HepG2 (cell line): Measurements from ENCODE around the gene ANKLE1. TPM values are rescaled to one million over a fixed set of nuclear protein-coding genes. Genes with fewer than 3 reads are reported as not detected.
A peak's percentile ranks its signal among the peaks of the same experiment; 100 is the strongest.

ENCODE experiments used
- ARID5B ChIP-seq: IDR thresholded peaks from 2 replicates; pipeline ENCODE4 v1.4.0; 2020; ENCODE audit warnings: mild to moderate bottlenecking, missing genetic modification reagents
- CENPT ChIP-seq: sonication (generic); formaldehyde crosslinking; IDR thresholded peaks from 2 replicates; pipeline ENCODE4 v1.8.0; 2022; ENCODE audit warnings: low read depth, mild to moderate bottlenecking, moderate library complexity, missing genetic modification reagents
- HDAC1 ChIP-seq: sonication (generic); formaldehyde crosslinking; IDR thresholded peaks from 2 replicates; pipeline ENCODE4 v1.5.1; 2020; ENCODE audit warnings: mild to moderate bottlenecking, missing genetic modification reagents
- HES4 ChIP-seq: sonication (generic); formaldehyde crosslinking; IDR thresholded peaks from 2 replicates; pipeline ENCODE4 v1.9.0; 2021; ENCODE audit warnings: mild to moderate bottlenecking, missing genetic modification reagents, borderline replicate concordance
- HIVEP1 ChIP-seq: sonication (generic); formaldehyde crosslinking; IDR thresholded peaks from 2 replicates; pipeline ENCODE4 v1.4.0; 2020; ENCODE audit warnings: mild to moderate bottlenecking, missing genetic modification reagents
- HNF1B ChIP-seq: sonication (generic); formaldehyde crosslinking; IDR thresholded peaks from 2 replicates; pipeline ENCODE4 v1.5.1; 2020; ENCODE audit warnings: mild to moderate bottlenecking, moderate library complexity, missing genetic modification reagents
- HNRNPLL ChIP-seq: fragments of 200-400 bp; formaldehyde crosslinking; IDR thresholded peaks from 2 replicates; pipeline ENCODE4 v1.6.1; 2017; ENCODE audit warnings: mild to moderate bottlenecking, low read depth, low read length; ENCODE audit not compliant: poor library complexity, severe bottlenecking
- KDM1A ChIP-seq: IDR thresholded peaks from 2 replicates; pipeline ENCODE4 v1.6.1; 2016; ENCODE audit warnings: missing compliant biosample characterization
- MTA1 ChIP-seq: sonication (generic); formaldehyde crosslinking; IDR thresholded peaks from 2 replicates; pipeline ENCODE4 v1.4.0; 2020; ENCODE audit warnings: missing genetic modification reagents, mild to moderate bottlenecking, borderline replicate concordance
- TFDP1 ChIP-seq: IDR thresholded peaks from 2 replicates; pipeline ENCODE4 v1.6.1; 2016; ENCODE audit warnings: missing compliant biosample characterization, missing genetic modification reagents, borderline replicate concordance
- THAP11 ChIP-seq: IDR thresholded peaks from 2 replicates; pipeline ENCODE4 v1.6.1; 2016; ENCODE audit warnings: missing biosample characterization, missing genetic modification reagents
- ZBTB33 ChIP-seq: sonication (generic); formaldehyde crosslinking; IDR thresholded peaks from 2 replicates; pipeline ENCODE4 v1.4.0; 2020; ENCODE audit warnings: missing genetic modification reagents
- ZBTB38 ChIP-seq: sonication (generic); formaldehyde crosslinking; IDR thresholded peaks from 2 replicates; pipeline ENCODE4 v1.5.1; 2020; ENCODE audit warnings: mild to moderate bottlenecking, missing genetic modification reagents
- ZMYM2 ChIP-seq: sonication (generic); formaldehyde crosslinking; IDR thresholded peaks from 2 replicates; pipeline ENCODE4 v1.8.0; 2022; ENCODE audit warnings: mild to moderate bottlenecking, missing genetic modification reagents
- ZNF362 ChIP-seq: sonication (generic); formaldehyde crosslinking; IDR thresholded peaks from 2 replicates; pipeline ENCODE4 v1.4.0; 2020; ENCODE audit warnings: missing genetic modification reagents, mild to moderate bottlenecking, borderline replicate concordance
- ZNF562 ChIP-seq: sonication (generic); formaldehyde crosslinking; IDR thresholded peaks from 2 replicates; pipeline ENCODE4 v1.8.0; 2022; ENCODE audit warnings: missing genetic modification reagents, borderline replicate concordance
- ZNF629 ChIP-seq: sonication (generic); formaldehyde crosslinking; conservative IDR thresholded peaks from 2 replicates; pipeline ENCODE4 v1.5.0; 2020; ENCODE audit warnings: missing genetic modification reagents
- ZNF772 ChIP-seq: sonication (generic); formaldehyde crosslinking; IDR thresholded peaks from 2 replicates; pipeline ENCODE4 v1.5.0; 2020; ENCODE audit warnings: mild to moderate bottlenecking, missing genetic modification reagents
- polyA plus RNA-seq, 8 experiments: library from polyadenylated mRNA; depleted of rRNA in 3 of 8; stranded (reverse) in 7 of 8; unstranded in 1 of 8; fragments of >200 nt; fragmentation: Illumina TruSeq in 4 of 8; extraction: Trizol in 4 of 8; gene quantifications; 2 replicates each; pipeline versions ENCODE4 v1.2.1 to v1.2.3, GENCODE V29; 2011 to 2016; ENCODE audit warnings: low read depth in 4 of 8, missing spikeins in 1 of 8, mixed read lengths in 1 of 8; ENCODE audit not compliant: insufficient read depth in 1 of 8
- total RNA-seq, 5 experiments: library from RNA; depleted of rRNA; stranded (reverse); fragments of >200 nt; fragmentation: Illumina TruSeq; extraction: Trizol; gene quantifications; 2 replicates each; pipeline ENCODE4 v1.2.3, GENCODE V29; 2016; ENCODE audit warnings: low read depth in 1 of 5
- TF ChIP-seq, protein P1 (sequence below): sonication (generic); formaldehyde crosslinking; IDR thresholded peaks from 2 replicates; pipeline ENCODE4 v1.5.0; 2020; ENCODE audit warnings: mild to moderate bottlenecking, low read depth, missing genetic modification reagents, borderline replicate concordance

Gene ANKLE1
- total and polyA plus RNA-seq, 2 of the 13 experiments (the other 11 are each of a cell fraction or from before 2014, with no cell fraction given) = 0.69 to 1.5 TPM

DNA sequence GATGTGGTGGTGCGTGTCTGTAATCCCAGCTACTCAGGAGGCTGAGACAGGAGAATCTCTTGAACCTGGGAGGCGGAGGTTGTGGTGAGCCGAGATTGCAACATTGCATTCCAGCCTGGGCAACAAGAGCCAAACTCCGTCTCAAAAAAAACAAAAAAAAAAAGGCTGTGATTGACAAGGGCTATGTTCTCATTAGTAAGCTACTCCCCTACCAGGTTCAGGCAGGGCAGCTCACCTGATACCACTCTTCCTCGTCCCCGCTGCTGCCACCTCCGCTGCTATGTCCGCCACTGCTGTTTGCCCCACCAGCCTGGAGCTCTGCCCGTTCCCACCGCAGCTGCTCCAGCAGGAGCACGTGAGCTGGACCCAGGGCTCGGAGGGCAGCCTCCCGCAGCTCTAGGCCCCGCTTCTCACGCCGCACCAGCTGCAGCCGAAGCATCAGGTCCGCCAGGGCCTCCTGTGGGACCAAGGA is 26.5 kb upstream of the ANKLE1 start (continued):
- peak; percentile 37; the same call in 1 of the 2 replicates for TF ChIP-seq ARID5B (CRISPR knock-in tag)
- TF ChIP-seq ZMYM2 (CRISPR knock-in tag) = no peak
- TF ChIP-seq, protein P1, sequence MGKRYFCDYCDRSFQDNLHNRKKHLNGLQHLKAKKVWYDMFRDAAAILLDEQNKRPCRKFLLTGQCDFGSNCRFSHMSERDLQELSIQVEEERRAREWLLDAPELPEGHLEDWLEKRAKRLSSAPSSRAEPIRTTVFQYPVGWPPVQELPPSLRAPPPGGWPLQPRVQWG = no peak
- no peak for TF ChIP-seq ZNF562 (CRISPR knock-in tag)
- TF ChIP-seq HES4 (CRISPR knock-in tag) = 0 out of 2 replicates have a peak, but pooled peaks have one; percentile 50
- peak; percentile 23; the same call in 1 of the 2 replicates for TF ChIP-seq ZBTB33 (CRISPR knock-in tag)
- 0 out of 2 replicates have a peak, but pooled peaks have one; percentile 14 for TF ChIP-seq HDAC1
- no peak for TF ChIP-seq CENPT (CRISPR knock-in tag)
- no peak for TF ChIP-seq ZNF629
- TF ChIP-seq ZNF362 (CRISPR knock-in tag) = peak; percentile 94
- TF ChIP-seq HNF1B = no peak
- TF ChIP-seq THAP11 (CRISPR knock-in tag) = peak; percentile 55
- peak; percentile 67; the same call in 1 of the 2 replicates for TF ChIP-seq KDM1A (CRISPR knock-in tag)
- peak; percentile 46; the same call in 1 of the 2 replicates for TF ChIP-seq HIVEP1 (CRISPR knock-in tag)
- TF ChIP-seq HNRNPLL = peak; percentile 51
- peak; percentile 67; the same call in 1 of the 2 replicates for TF ChIP-seq TFDP1 (CRISPR knock-in tag)
- peak; percentile 43; the same call in 1 of the 2 replicates for TF ChIP-seq MTA1
- TF ChIP-seq ZBTB38 (CRISPR knock-in tag) = peak; percentile 56; the same call in 1 of the 2 replicates
- TF ChIP-seq ZNF772 (CRISPR knock-in tag) = peak; percentile 69; the same call in 1 of the 2 replicates
